HUES6 (cell line): ENCODE measurements around the gene RBCK1.
"Not testable (repeated sequence)": the region's sequence is repeated elsewhere in the genome, so short reads cannot be mapped to it uniquely, and the experiment has no call there.

Experiments
- H3K27ac ChIP-seq: 2 replicates; pipeline ENCODE4 v1.7.0; 2013; ENCODE audit warnings: low read depth, mild to moderate bottlenecking, low read length, inconsistent platforms
- H3K27me3 ChIP-seq: 2 replicates; pipeline ENCODE4 v1.6.1; 2013; ENCODE audit warnings: low read length; ENCODE audit not compliant: control insufficient read depth, insufficient read depth
- H3K36me3 ChIP-seq: 2 replicates; pipeline ENCODE4 v1.6.1; 2013; ENCODE audit warnings: low read length; ENCODE audit not compliant: control insufficient read depth, insufficient read depth
- H3K4me1 ChIP-seq: 2 replicates; pipeline ENCODE4 v1.6.1; 2013; ENCODE audit warnings: low read length; ENCODE audit not compliant: control insufficient read depth, insufficient read depth
- H3K4me3 ChIP-seq: 2 replicates; pipeline ENCODE4 v1.5.1; 2013; ENCODE audit warnings: low read depth, low read length
- H3K9ac ChIP-seq: one replicate; pipeline ENCODE4 v1.6.1; 2013; ENCODE audit warnings: mild to moderate bottlenecking, low read length
- H3K9me3 ChIP-seq: 2 replicates; pipeline ENCODE4 v1.6.1; 2013; ENCODE audit warnings: low read depth, low read length; ENCODE audit not compliant: control insufficient read depth, insufficient read depth

The RBCK1 gene

GRCh38 chr20:378961-379336 lies 29.1 kb upstream of the RBCK1 start:
- no peak overlapping the region for H3K27ac ChIP-seq
- H3K4me3 ChIP-seq, result no peak overlapping the region
- no peaks in the 10 kb centered on the region for H3K9me3 ChIP-seq
- no peak overlapping the region for H3K9ac ChIP-seq
- peaks cover 11% of the 10 kb centered on the region for H3K27me3 ChIP-seq
- H3K4me1 ChIP-seq, result peaks cover 9% of the 10 kb centered on the region; the same call in 1 of the 2 replicates
- no peaks in the 10 kb centered on the region for H3K36me3 ChIP-seq

GRCh38 chr20:380763-381580 lies 27.1 kb upstream of the RBCK1 start:
- peaks cover 9% of the 10 kb centered on the region; the same call in 1 of the 2 replicates for H3K4me1 ChIP-seq

GRCh38 chr20:381581-382290 lies 26.4 kb upstream of the RBCK1 start:
- Histone ChIP-seq H3K27me3 (peaks cover 11% of the 10 kb centered on the region), H3K9ac (peak overlapping the region; percentile 69)

More at GRCh38 chr20:380763-381580, 27.1 kb upstream of the RBCK1 start:
- peaks cover 11% of the 10 kb centered on the region for H3K27me3 ChIP-seq
- no peaks in the 10 kb centered on the region for H3K9me3 ChIP-seq
- H3K27ac ChIP-seq, result no peak overlapping the region; the same call in 1 of the 2 replicates
- H3K4me3 ChIP-seq, result peak overlapping the region; percentile 79
- peak overlapping the region; percentile 63 for H3K9ac ChIP-seq
- H3K36me3 ChIP-seq, result peaks cover 3% of the 10 kb centered on the region; the same call in 1 of the 2 replicates

GRCh38 chr20:382291-383115 lies 25.6 kb upstream of the RBCK1 start:
- peaks cover 11% of the 10 kb centered on the region for H3K27me3 ChIP-seq
- peaks cover 9% of the 10 kb centered on the region; the same call in 1 of the 2 replicates for H3K4me1 ChIP-seq
- peaks cover 3% of the 10 kb centered on the region; the same call in 1 of the 2 replicates for H3K36me3 ChIP-seq
- H3K4me3 ChIP-seq, result peak overlapping the region; percentile 79
- no peaks in the 10 kb centered on the region for H3K9me3 ChIP-seq
- H3K9ac ChIP-seq, result peak overlapping the region; percentile 14
- H3K27ac ChIP-seq, result no peak overlapping the region

More at GRCh38 chr20:381581-382290, 26.4 kb upstream of the RBCK1 start:
- Histone ChIP-seq H3K27ac (no peak overlapping the region), H3K4me3 (peak overlapping the region; percentile 79), H3K36me3 (peaks cover 3% of the 10 kb centered on the region; the same call in 1 of the 2 replicates), H3K4me1 (peaks cover 9% of the 10 kb centered on the region; the same call in 1 of the 2 replicates), H3K9me3 (no peaks in the 10 kb centered on the region)

- Histone ChIP-seq H3K27ac (no peak overlapping the region), H3K9me3 (no peaks in the 10 kb centered on the region), H3K36me3 (peaks cover 12% of the 10 kb centered on the region), H3K4me1 (peaks cover 9% of the 10 kb centered on the region; the same call in 1 of the 2 replicates), H3K9ac (no peak overlapping the region), H3K4me3 (no peak overlapping the region), H3K27me3 (peaks cover 11% of the 10 kb centered on the region)
Measured at GRCh38 chr20:383889-384288, 24.2 kb upstream of the RBCK1 start.

- H3K9me3 ChIP-seq, result no peaks in the 10 kb centered on the region
- no peak overlapping the region for H3K9ac ChIP-seq
- H3K27me3 ChIP-seq, result peaks cover 11% of the 10 kb centered on the region
- peaks cover 9% of the 10 kb centered on the region; the same call in 1 of the 2 replicates for H3K4me1 ChIP-seq
- no peak overlapping the region for H3K4me3 ChIP-seq
- H3K36me3 ChIP-seq, result peaks cover 20% of the 10 kb centered on the region
- H3K27ac ChIP-seq, result no peak overlapping the region
Measured at GRCh38 chr20:384723-385122, 23.4 kb upstream of the RBCK1 start.

- Histone ChIP-seq H3K4me1 (peaks cover 6% of the 10 kb centered on the region; the same call in 1 of the 2 replicates), H3K9me3 (no peaks in the 10 kb centered on the region), H3K9ac (no peak overlapping the region), H3K36me3 (peaks cover 22% of the 10 kb centered on the region), H3K4me3 (no peak overlapping the region), H3K27me3 (peaks cover 11% of the 10 kb centered on the region), H3K27ac (no peak overlapping the region)
Measured at GRCh38 chr20:385448-385847, 22.7 kb upstream of the RBCK1 start.

- H3K27ac ChIP-seq, result not testable (repeated sequence)
- peaks cover 28% of the 10 kb centered on the region for H3K36me3 ChIP-seq
Measured at GRCh38 chr20:386634-387033, 21.5 kb upstream of the RBCK1 start.

GRCh38 chr20:387520-387919 lies 20.6 kb upstream of the RBCK1 start:
- H3K9ac ChIP-seq, result no peak overlapping the region
- no peaks in the 10 kb centered on the region for H3K9me3 ChIP-seq
- H3K4me1 ChIP-seq, result no peaks in the 10 kb centered on the region
- H3K27ac ChIP-seq, result no peak overlapping the region
- peaks cover 33% of the 10 kb centered on the region for H3K36me3 ChIP-seq
- no peak overlapping the region for H3K4me3 ChIP-seq
- peaks cover under 1% of the 10 kb centered on the region; the same call in 1 of the 2 replicates for H3K27me3 ChIP-seq

More at GRCh38 chr20:386634-387033, 21.5 kb upstream of the RBCK1 start:
- not testable (repeated sequence) for H3K9me3 ChIP-seq, H3K4me1 ChIP-seq, H3K27me3 ChIP-seq, H3K9ac ChIP-seq, H3K4me3 ChIP-seq
